Esophagus muscularis mucosa (tissue), 4 donors: ENCODE results near the gene UBAP1L.

Experiments used
- EP300 ChIP-seq: sonication (generic); formaldehyde crosslinking; IDR thresholded peaks from one replicate; pipeline ENCODE4 v1.6.1; 2017; ENCODE audit warnings: antibody characterized with exemption
- POLR2A ChIP-seq: fragments of 450-650 bp; IDR thresholded peaks from one replicate; pipeline ENCODE4 v1.6.1; 2017; ENCODE audit warnings: antibody characterized with exemption, moderate library complexity, mild to moderate bottlenecking, low read depth
- POLR2AphosphoS5 ChIP-seq, 2 donors: sonication (generic); formaldehyde crosslinking; IDR thresholded peaks; one replicate each; pipeline ENCODE4 v1.6.1; 2017; ENCODE audit warnings: antibody characterized with exemption in 2 of 2
- TF ChIP-seq, protein P1 (sequence below), 3 experiments: fragments of 200-600 bp in 2 of 3; fragments of 450-650 bp in 1 of 3; sonication (generic) in 2 of 3; IDR thresholded peaks; one replicate each; pipeline ENCODE4 v1.5.1; 2017 to 2019; ENCODE audit warnings: antibody characterized with exemption in 3 of 3, mild to moderate bottlenecking in 2 of 3, moderate library complexity in 1 of 3

DNA sequence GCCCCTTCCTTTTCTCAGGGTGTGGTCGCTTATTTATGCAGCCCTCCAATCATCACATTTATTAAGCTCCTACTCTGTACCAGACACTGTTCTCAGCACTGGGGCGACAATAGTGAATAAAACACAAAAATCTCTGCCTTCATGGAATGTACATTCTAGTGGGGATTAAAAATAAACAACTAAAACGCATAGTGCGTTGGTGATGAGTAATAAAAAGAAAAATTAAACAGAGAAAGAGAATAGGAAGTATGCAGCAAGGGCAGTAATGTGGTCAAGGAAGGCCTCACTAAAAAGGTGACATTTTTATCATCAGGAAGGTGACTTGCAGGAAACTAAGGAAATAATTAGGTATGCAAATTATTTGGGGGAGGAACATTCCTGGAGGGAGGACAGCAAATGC is 64.7 kb downstream of the UBAP1L start:
- TF ChIP-seq, protein P1, sequence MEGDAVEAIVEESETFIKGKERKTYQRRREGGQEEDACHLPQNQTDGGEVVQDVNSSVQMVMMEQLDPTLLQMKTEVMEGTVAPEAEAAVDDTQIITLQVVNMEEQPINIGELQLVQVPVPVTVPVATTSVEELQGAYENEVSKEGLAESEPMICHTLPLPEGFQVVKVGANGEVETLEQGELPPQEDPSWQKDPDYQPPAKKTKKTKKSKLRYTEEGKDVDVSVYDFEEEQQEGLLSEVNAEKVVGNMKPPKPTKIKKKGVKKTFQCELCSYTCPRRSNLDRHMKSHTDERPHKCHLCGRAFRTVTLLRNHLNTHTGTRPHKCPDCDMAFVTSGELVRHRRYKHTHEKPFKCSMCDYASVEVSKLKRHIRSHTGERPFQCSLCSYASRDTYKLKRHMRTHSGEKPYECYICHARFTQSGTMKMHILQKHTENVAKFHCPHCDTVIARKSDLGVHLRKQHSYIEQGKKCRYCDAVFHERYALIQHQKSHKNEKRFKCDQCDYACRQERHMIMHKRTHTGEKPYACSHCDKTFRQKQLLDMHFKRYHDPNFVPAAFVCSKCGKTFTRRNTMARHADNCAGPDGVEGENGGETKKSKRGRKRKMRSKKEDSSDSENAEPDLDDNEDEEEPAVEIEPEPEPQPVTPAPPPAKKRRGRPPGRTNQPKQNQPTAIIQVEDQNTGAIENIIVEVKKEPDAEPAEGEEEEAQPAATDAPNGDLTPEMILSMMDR (IDR thresholded peaks at IDR 0.05) = no peak
- TF ChIP-seq POLR2A (no peak), EP300 (no peak), POLR2AphosphoS5 (IDR thresholded peaks at IDR 0.05) (no peak)
